Measurements from ENCODE around the gene NKD2.
"Not testable (repeated sequence)": the region's sequence is repeated elsewhere in the genome, so short reads cannot be mapped to it uniquely, and the experiment has no call there.

Gene NKD2

GRCh38 chr5:1014781-1015221 lies 6.2 kb downstream of the NKD2 start:
- no peak for DNase-seq

- no peak for DNase-seq
Measured at GRCh38 chr5:1015507-1015906, 6.9 kb downstream of the NKD2 start.

- no peak for DNase-seq
Measured at GRCh38 chr5:1016036-1016435, 7.4 kb downstream of the NKD2 start.

- DNase-seq = no peak
Measured at GRCh38 chr5:1016476-1016875, 7.9 kb downstream of the NKD2 start.

- no peak for DNase-seq
Measured at GRCh38 chr5:1017056-1017455, 8.5 kb downstream of the NKD2 start.

- DNase-seq = no peak
Measured at GRCh38 chr5:1017691-1018455, 9.3 kb downstream of the NKD2 start.

GRCh38 chr5:1018596-1018995 lies 10.0 kb downstream of the NKD2 start:
- no peak for DNase-seq

- no peak for DNase-seq
Measured at GRCh38 chr5:1019001-1019905, 10.7 kb downstream of the NKD2 start.

GRCh38 chr5:1020452-1020961 lies 11.9 kb downstream of the NKD2 start:
- no peak for DNase-seq

GRCh38 chr5:1021136-1021968 lies 12.8 kb downstream of the NKD2 start:
- DNase-seq = no peak

- DNase-seq = not testable (repeated sequence)
Measured at GRCh38 chr5:1021969-1022336, 13.4 kb downstream of the NKD2 start.

- no peak for DNase-seq
Measured at GRCh38 chr5:1026700-1027621, 18.4 kb downstream of the NKD2 start.

GRCh38 chr5:1027631-1028441 lies 19.2 kb downstream of the NKD2 start:
- DNase-seq = no peak

- no peak for DNase-seq
Measured at GRCh38 chr5:1028481-1029281, 20.1 kb downstream of the NKD2 start.

GRCh38 chr5:1029282-1029944 lies 20.8 kb downstream of the NKD2 start:
- no peak for DNase-seq

- no peak for DNase-seq
Measured at GRCh38 chr5:1029945-1030625, 21.5 kb downstream of the NKD2 start.

GRCh38 chr5:1030801-1031271 lies 22.2 kb downstream of the NKD2 start:
- no peak for DNase-seq

- no peak for DNase-seq
Measured at GRCh38 chr5:1031306-1031959, 22.8 kb downstream of the NKD2 start.

All from NCI-H2081 (cell line).